ENCODE measurements around the gene RELL2.
A peak's percentile ranks its signal among the peaks of the same experiment; 100 is the strongest.

Gene RELL2

DNA sequence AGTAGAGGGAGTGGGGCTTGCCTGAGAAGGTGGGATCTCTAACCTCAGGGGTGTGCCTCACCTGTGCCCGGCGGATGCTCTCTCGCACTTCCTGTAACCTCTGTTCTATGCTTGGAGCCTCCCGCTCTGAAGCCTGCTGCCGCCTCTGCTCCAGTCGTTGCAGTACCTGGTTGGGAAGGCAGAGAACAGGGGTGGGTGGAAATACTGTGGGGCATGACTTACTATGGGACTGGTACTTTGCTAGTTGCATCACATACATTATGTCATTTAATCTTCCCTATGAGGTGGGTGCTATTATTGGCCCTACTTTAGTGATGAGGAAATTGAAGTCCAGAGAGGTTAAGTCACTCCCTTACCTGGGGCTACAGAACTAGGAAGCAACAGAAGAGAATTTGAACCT lies 9.2 kb downstream of the RELL2 start:
- DNase-seq (ENCODE audit: extremely low spot score, insufficient read length, low read depth): no peak
- FAIRE-seq: no peak

DNA sequence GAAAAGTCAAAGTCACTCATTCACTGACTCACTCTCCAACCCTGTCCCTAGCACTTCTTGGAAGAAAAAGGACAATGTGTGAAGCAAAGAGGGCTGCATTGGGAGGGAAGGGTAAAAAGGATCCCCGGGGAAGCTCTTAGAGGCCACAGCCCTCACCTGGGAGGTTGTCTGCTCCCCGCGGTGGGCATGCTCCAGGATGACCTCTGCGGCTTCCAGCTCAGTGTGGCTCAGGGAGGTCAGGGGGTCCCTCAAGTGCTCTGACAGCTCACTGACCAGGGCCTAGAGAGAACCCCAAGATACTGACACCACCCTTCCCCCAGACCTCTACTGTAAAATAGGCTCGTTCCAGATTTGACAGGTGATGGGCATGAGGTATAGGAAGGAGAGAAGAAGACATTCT lies 10.4 kb downstream of the RELL2 start:
- no peak for FAIRE-seq
- DNase-seq (ENCODE audit: extremely low spot score, insufficient read length, low read depth): no peak

DNA sequence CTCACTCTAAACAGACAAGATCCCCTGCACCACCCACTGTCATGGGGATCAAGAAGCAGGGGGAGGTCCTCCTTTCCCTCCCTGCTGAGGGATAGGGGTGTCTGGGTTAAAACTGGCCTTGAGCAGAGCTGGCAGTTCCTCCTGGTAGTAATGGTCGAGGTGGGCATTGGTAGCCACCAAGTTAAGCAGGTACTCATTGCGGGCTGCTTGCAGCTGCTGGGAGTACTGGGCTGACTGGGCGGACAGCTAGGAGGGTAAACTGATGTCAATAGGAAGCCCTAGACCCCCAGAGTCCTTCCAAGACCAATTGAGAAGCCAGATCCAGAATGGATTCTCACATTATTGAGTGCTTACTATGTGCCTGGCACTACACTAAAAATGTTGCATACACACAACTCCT lies 11.1 kb downstream of the RELL2 start:
- FAIRE-seq: no peak

GRCh38 chr5:141649056-141649688 lies 12.4 kb downstream of the RELL2 start:
- FAIRE-seq: no peak
- no peak for DNase-seq (ENCODE audit: extremely low spot score, insufficient read length, low read depth)

More for the DNA sequence above, 11.1 kb downstream of the RELL2 start:
- no peak for DNase-seq (ENCODE audit: extremely low spot score, insufficient read length, low read depth)

GRCh38 chr5:141649972-141650371 lies 13.2 kb downstream of the RELL2 start:
- DNase-seq (ENCODE audit: extremely low spot score, insufficient read length, low read depth) (no peak), FAIRE-seq (no peak)

DNA sequence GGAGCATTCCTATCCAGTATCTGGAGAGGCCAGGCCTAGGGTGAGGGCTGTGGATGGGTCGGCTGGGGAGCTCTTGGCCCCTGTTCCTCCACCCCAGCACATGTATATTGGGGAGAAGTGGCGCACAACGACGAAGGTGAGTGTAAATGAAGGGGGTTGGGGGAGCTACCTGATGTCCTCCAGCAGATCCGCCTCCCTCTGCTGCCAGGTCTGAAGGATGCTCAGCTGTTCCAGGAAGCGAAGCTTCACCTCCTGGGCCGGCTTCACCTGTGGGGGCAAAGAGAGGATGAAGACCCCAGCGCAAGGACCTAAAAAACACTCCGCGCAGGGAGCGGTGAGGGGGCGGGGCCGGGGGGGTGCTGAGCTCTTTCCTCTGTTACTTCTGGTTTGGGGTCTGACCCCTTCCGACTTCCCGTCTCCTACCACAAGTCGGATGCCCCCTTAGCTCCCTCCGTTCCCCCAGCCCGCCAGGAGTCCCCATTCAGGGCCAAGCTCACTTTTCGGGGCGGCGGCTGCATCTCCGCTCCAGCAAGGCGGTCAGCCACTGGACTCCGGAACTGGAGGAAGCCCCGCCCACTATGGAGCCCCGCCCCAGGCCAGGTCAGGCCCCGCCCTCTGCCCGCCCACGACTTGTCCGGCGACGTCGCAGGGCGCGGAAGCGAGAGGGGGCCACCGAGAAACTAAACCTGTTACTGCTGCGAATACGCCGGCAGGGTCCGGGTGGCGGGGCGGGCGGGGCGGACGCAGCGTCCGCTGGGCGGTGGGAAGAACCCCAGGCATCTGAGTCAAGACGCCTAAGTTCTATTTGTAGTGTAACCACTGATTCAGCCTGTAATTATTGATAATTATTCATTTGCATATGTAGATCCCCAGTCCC lies 14.3 kb downstream of the RELL2 start, which contains the start of gene FCHSD1:
FCHSD1 (minus strand) TSS at position 568 of the 877 bp plus-strand sequence; CDS start at position 518, 50 bp downstream.
- DNase-seq (ENCODE audit: extremely low spot score, insufficient read length, low read depth) (peak; percentile 99), FAIRE-seq (peak; percentile 84)

DNA sequence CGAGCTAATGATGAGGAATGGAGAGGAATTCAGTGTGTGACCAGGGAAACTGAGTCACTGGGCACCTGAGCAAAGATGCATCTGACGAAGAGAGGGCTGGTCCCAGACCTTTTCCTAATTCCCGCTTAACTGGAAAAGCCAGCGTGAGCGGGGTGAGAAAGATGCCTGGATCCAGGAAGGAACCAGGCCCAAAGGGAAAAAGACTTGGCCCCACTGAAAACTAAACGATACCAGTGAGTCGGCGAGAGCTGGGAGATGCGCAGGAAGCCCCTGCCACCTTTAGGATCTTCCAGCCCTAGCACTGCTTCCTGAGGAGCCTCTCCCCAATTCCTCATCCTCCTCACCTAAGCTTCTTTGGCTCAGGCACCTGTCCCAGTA lies 14.9 kb downstream of the RELL2 start:
- FAIRE-seq (no peak), DNase-seq (ENCODE audit: extremely low spot score, insufficient read length, low read depth) (no peak)

DNA sequence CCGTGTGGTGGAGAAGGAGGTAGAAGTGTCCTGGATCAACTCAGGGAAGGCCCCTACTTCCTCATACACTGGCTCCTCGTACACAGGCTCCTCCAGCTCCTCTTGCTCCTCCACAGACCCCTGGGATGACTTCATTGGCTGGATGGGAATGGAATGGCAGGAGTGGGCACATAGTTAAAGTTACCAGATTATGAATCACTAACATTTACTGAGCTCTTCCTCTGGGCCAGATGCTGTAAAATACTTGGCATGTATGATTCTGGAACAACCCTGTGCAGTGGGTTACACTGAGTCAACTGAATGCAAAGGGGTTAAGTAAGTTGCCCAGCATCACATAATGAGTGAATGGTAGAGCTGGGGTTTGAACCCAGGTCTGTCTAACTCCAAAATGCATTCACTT lies 17.5 kb downstream of the RELL2 start:
- FAIRE-seq (no peak), DNase-seq (ENCODE audit: extremely low spot score, insufficient read length, low read depth) (no peak)

DNA sequence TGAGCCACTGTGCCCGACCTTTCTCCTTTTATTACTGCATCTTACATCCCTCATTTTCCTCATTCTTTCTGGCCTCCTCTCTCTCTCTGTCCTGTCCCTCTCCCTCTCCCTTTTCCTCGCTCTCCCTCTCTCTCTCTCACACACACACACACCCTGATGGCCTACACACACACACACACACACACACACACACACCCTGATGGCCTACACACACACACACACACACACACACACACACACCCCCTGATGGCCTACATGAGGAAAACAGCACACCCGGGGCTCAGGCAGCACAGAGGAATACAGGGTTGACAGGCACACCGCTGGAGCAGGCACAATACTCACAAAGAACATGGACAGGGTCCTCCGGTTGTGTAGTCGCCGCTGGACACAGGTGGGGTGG lies 18.2 kb downstream of the RELL2 start:
- FAIRE-seq (no peak), DNase-seq (ENCODE audit: extremely low spot score, insufficient read length, low read depth) (no peak)

- FAIRE-seq: no peak
- DNase-seq (ENCODE audit: extremely low spot score, insufficient read length, low read depth): no peak
Observed at GRCh38 chr5:141656396-141656795, 19.6 kb downstream of the RELL2 start.

DNA sequence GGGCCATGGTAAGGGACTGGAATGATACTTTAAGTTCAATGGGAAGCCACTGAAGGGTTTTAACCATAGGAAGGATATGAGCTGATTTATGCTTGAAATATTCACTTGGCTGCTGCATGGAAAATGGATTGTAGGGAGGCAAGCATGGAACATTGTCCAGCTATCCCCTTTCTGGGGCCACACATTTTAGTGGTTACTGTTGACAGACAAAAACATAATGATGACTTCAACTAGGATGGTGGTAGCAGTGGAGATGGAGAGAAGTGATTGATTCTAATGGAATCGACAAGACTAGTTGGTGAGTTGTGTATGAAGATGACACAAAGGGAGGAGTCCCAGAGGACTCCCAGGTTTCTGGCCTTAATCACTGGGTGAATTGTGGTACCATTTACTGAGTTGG lies 20.6 kb downstream of the RELL2 start:
- no peak for DNase-seq (ENCODE audit: extremely low spot score, insufficient read length, low read depth)
- no peak for FAIRE-seq

GRCh38 chr5:141657937-141658545 lies 21.2 kb downstream of the RELL2 start:
- FAIRE-seq (no peak), DNase-seq (ENCODE audit: extremely low spot score, insufficient read length, low read depth) (no peak)

DNA sequence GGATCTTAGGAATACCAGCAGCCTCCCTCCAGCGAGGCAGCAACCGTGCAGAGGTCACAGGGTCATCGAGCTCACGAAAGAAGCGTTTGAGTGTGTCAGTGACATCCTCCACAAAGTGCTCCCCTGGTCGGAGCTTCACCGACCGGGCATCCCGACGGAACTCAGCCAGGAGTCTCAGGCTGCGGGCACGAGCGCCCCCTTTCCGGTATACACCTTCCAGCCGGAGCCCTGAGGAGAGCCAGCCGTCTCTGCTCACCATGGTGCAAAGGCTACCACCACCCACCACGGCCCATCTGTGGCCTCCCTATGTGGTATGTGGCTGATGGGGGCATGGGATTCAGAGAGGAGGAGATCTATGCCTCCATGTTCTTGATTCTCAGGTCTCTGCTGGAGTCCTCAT lies 25.2 kb downstream of the RELL2 start:
- DNase-seq (ENCODE audit: extremely low spot score, insufficient read length, low read depth) (no peak), FAIRE-seq (no peak)

- FAIRE-seq (no peak), DNase-seq (ENCODE audit: extremely low spot score, insufficient read length, low read depth) (no peak)
Observed at GRCh38 chr5:141663506-141663905, 26.7 kb downstream of the RELL2 start.

DNA sequence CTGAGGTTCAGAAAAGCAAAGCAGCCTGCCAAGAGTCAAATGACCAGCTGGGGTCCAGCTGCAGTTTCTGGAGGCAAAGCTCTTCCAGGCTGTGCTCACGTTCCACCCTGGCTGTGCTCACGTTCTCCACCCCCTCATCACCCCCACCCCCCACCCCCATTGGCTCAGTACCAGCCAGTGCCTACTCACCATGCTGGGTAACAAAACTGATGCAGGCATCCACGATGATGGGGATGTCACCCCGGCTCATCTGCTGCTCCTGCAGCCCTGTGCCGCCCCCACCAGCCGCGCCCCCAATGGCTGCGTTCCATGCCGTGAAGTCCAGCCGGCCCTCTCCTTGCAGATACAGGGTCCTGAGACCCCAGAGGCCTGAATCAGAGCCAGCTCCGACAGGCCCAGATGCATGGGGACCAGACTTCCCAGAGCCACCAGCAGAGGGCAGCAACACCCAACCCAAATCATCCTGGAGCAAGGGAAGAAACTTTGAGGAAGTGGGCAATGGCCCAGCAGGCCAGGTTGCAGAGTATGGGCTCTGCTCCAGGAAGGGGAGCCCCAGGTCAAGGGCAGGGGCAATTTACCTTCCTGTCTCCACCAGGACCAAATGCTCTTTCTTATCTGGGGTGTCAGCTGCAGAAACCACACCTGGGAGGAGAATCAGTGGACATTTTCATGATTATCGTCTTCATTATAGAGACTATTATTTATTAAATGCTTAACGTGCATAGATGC lies 28.1 kb downstream of the RELL2 start:
- FAIRE-seq (peak; percentile 91), DNase-seq (ENCODE audit: extremely low spot score, insufficient read length, low read depth) (peak; percentile 71)

GRCh38 chr5:141665995-141666940 lies 29.5 kb downstream of the RELL2 start:
- FAIRE-seq: no peak
- no peak for DNase-seq (ENCODE audit: extremely low spot score, insufficient read length, low read depth)

DNA sequence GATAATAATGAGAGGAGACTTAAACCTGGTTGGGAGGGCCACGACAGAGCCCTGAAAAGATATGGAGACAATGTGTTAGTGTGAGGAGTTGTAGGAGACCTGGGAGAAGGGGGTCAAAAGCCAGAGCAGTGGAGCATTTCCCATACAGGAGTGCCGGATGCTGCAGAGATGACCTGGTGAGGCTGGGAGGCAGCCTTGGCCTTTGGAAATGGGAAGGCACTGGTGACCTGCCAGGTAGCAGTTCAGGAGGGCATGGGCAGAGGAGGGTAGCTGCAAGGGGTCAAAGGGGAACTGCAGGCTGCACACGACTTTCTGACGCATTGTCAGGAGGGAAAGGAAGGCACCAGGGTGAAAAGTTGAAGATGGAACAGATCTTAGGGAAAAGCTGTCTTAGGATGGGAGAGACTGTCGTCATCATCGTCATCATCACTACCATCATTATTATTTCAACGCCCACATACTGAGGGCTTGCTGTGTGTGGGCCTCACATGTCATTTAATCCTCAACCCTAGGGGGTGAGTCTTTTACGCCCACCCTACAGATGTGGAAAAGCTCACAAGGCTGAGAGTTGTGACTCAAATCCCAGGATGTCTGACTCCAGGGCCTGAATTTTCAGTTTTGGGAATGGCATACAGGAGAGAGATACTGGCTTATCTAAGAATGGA lies 31.9 kb downstream of the RELL2 start:
- FAIRE-seq (no peak), DNase-seq (ENCODE audit: extremely low spot score, insufficient read length, low read depth) (no peak)

GRCh38 chr5:141669520-141669919 lies 32.7 kb downstream of the RELL2 start:
- DNase-seq (ENCODE audit: extremely low spot score, insufficient read length, low read depth): no peak
- FAIRE-seq: no peak
